GM18867 (cell line): ENCODE data around the gene SLC35E2B.

Source experiments
- ATAC-seq: cut with Tn5 transposase; IDR thresholded peaks from one replicate; pipeline ENCODE4 v1.9.1; 2021; ENCODE audit warnings: mild to moderate bottlenecking, moderate library complexity; ENCODE audit not compliant: unreplicated experiment

SLC35E2B gene

GRCh38 chr1:1615256-1616044 lies 77.1 kb downstream of the SLC35E2B start, which contains the start of gene MIB2:
TSS of gene MIB2 (plus strand) at chr1:1615500. CDS start at chr1:1623453, 7,953 bp downstream.
- ATAC-seq, result peak; percentile 78

GRCh38 chr1:1614954-1615255 lies 77.7 kb downstream of the SLC35E2B start:
- ATAC-seq, result no peak

GRCh38 chr1:1614204-1614953 lies 78.2 kb downstream of the SLC35E2B start:
- no peak for ATAC-seq

GRCh38 chr1:1613509-1614082 lies 79.0 kb downstream of the SLC35E2B start:
- no peak for ATAC-seq

GRCh38 chr1:1612104-1612400 lies 80.5 kb downstream of the SLC35E2B start:
- no peak for ATAC-seq

- no peak for ATAC-seq
Measured at GRCh38 chr1:1610796-1611195, 81.8 kb downstream of the SLC35E2B start.

GRCh38 chr1:1609822-1610485 lies 82.6 kb downstream of the SLC35E2B start:
- ATAC-seq, result no peak
